WTC11 (cell line): ENCODE results near the gene ITSN1. TPM values are rescaled to one million over a fixed set of nuclear protein-coding genes. Genes with fewer than 3 reads are reported as not detected.

ENCODE experiments used
- ATAC-seq: fragments of 200-7000 bp; cut with Tn5 transposase; 2 replicates; pipeline ENCODE4 v1.10.0; 2021; ENCODE audit warnings: mild to moderate bottlenecking, moderate library complexity
- CTCF ChIA-PET: fragments of 300-600 bp; sonication (Branson Sonifier 250); formaldehyde crosslinking; loops from one replicate; lab custom pipeline; 2021; ENCODE audit warnings: antibody characterized with exemption; lab: Charles Lee
- POLR2A ChIA-PET: fragments of 350-600 bp; sonication (Branson Sonifier 250); formaldehyde crosslinking; loops from one replicate; lab custom pipeline; 2021; ENCODE audit warnings: antibody characterized with exemption; lab: Charles Lee
- DNase-seq: peaks from one replicate; pipeline ENCODE4 v3.0.0; 2021; ENCODE audit warnings: low spot score
- H3K27ac Mint-ChIP-seq: 2 replicates; pipeline ENCODE4 v1.8.0; 2021; ENCODE audit warnings: mixed read lengths
- H3K27me3 Mint-ChIP-seq: 2 replicates; pipeline ENCODE4 v1.8.0; 2021; ENCODE audit warnings: low read depth, mild to moderate bottlenecking, moderate library complexity, mixed read lengths
- H3K36me3 Mint-ChIP-seq: 2 replicates; pipeline ENCODE4 v1.8.0; 2021; ENCODE audit warnings: mixed read lengths
- H3K4me1 Mint-ChIP-seq: 2 replicates; pipeline ENCODE4 v1.8.0; 2022; ENCODE audit warnings: mixed read lengths
- H3K4me3 Mint-ChIP-seq: 2 replicates; pipeline ENCODE4 v1.8.0; 2021; ENCODE audit warnings: mild to moderate bottlenecking, moderate library complexity, mixed read lengths
- H3K9me3 Mint-ChIP-seq: 2 replicates; pipeline ENCODE4 v1.8.0; 2021; ENCODE audit warnings: mixed read lengths
- AR ChIP-seq: fragments of 250-450 bp; sonication (Bioruptor Pico); IDR thresholded peaks from 2 replicates; pipeline ENCODE4 v1.9.0; 2021; ENCODE audit warnings: mild to moderate bottlenecking
- CBFB ChIP-seq: sonication (generic); formaldehyde crosslinking; IDR thresholded peaks from 2 replicates; pipeline ENCODE4 v1.8.1; 2022; ENCODE audit warnings: mild to moderate bottlenecking, low read depth, missing genetic modification reagents
- ELF4 ChIP-seq: sonication (generic); formaldehyde crosslinking; IDR thresholded peaks from 2 replicates; pipeline ENCODE4 v1.8.1; 2022; ENCODE audit warnings: low read depth, mild to moderate bottlenecking, moderate library complexity, missing genetic modification reagents
- ESRRA ChIP-seq: sonication (generic); formaldehyde crosslinking; IDR thresholded peaks from 2 replicates; pipeline ENCODE4 v1.8.1; 2022; ENCODE audit warnings: mild to moderate bottlenecking, missing genetic modification reagents, borderline replicate concordance
- FOXP4 ChIP-seq: sonication (generic); formaldehyde crosslinking; IDR thresholded peaks from 2 replicates; pipeline ENCODE4 v1.8.0; 2022; ENCODE audit warnings: mild to moderate bottlenecking, missing genetic modification reagents
- GRHL2 ChIP-seq: fragments of 250-450 bp; sonication (Bioruptor Pico); IDR thresholded peaks from 2 replicates; pipeline ENCODE4 v1.8.0; 2022; ENCODE audit warnings: mild to moderate bottlenecking, moderate library complexity; ENCODE audit not compliant: insufficient replicate concordance, severe bottlenecking
- GTF2I ChIP-seq: fragments of 250-450 bp; sonication (Bioruptor Pico); conservative IDR thresholded peaks from 2 replicates; pipeline ENCODE4 v1.4.0; 2021; ENCODE audit warnings: mild to moderate bottlenecking
- HMGXB4 ChIP-seq: sonication (generic); formaldehyde crosslinking; IDR thresholded peaks from 2 replicates; pipeline ENCODE4 v1.8.1; 2023; ENCODE audit warnings: mild to moderate bottlenecking, moderate library complexity, missing genetic modification reagents
- KAT7 ChIP-seq: sonication (generic); formaldehyde crosslinking; IDR thresholded peaks from 2 replicates; pipeline ENCODE4 v1.8.1; 2023; ENCODE audit warnings: missing genetic modification reagents, mild to moderate bottlenecking, borderline replicate concordance
- NFE2L1 ChIP-seq: sonication (generic); formaldehyde crosslinking; IDR thresholded peaks from 2 replicates; pipeline ENCODE4 v1.8.1; 2023; ENCODE audit warnings: missing genetic modification reagents
- NR2C2 ChIP-seq: sonication (generic); formaldehyde crosslinking; IDR thresholded peaks from 2 replicates; pipeline ENCODE4 v1.8.0; 2022; ENCODE audit warnings: mild to moderate bottlenecking, missing genetic modification reagents
- SMAD4 ChIP-seq: sonication (generic); formaldehyde crosslinking; IDR thresholded peaks from 2 replicates; pipeline ENCODE4 v1.8.0; 2022; ENCODE audit warnings: mild to moderate bottlenecking, missing genetic modification reagents
- ZMAT4 ChIP-seq: fragments of 250-450 bp; sonication (Bioruptor Pico); IDR thresholded peaks from 2 replicates; pipeline ENCODE4 v1.9.0; 2021; ENCODE audit warnings: mild to moderate bottlenecking
- ZNF121 ChIP-seq: sonication (generic); formaldehyde crosslinking; IDR thresholded peaks from 2 replicates; pipeline ENCODE4 v1.8.0; 2023; ENCODE audit warnings: missing genetic modification reagents
- ZNF232 ChIP-seq: sonication (generic); formaldehyde crosslinking; IDR thresholded peaks from 2 replicates; pipeline ENCODE4 v1.8.0; 2022; ENCODE audit warnings: mild to moderate bottlenecking, missing genetic modification reagents
- ZNF263 ChIP-seq: sonication (generic); formaldehyde crosslinking; IDR thresholded peaks from 2 replicates; pipeline ENCODE4 v1.8.1; 2022; ENCODE audit warnings: low read depth, mild to moderate bottlenecking, moderate library complexity, missing genetic modification reagents
- ZNF281 ChIP-seq: sonication (generic); formaldehyde crosslinking; IDR thresholded peaks from 2 replicates; pipeline ENCODE4 v1.8.0; 2023; ENCODE audit warnings: mild to moderate bottlenecking, missing genetic modification reagents
- total RNA-seq: library from RNA; stranded (reverse); gene quantifications from 3 replicates; pipeline ENCODE4 v1.2.3, GENCODE V29; 2021

Gene ITSN1
- total RNA-seq, 1 experiment from 2014 or later: 69.6 TPM

- Mint-ChIP-seq H3K4me1 (no peaks in the 10 kb centered on the region), H3K9me3 (peaks cover 12% of the 10 kb centered on the region), H3K27ac (peak overlapping the region; percentile 6; the same call in 1 of the 2 replicates), H3K27me3 (no peaks in the 10 kb centered on the region), H3K36me3 (peaks cover 66% of the 10 kb centered on the region), H3K4me3 (no peak overlapping the region)
- ChIA-PET CTCF (no interaction called here), POLR2A (no interaction called here)
- ATAC-seq: no peak
- DNase-seq: no peak
- TF ChIP-seq KAT7 (CRISPR knock-in tag): no peak
- TF ChIP-seq NFE2L1 (CRISPR knock-in tag): no peak
- no peak for TF ChIP-seq ZNF232
- TF ChIP-seq CBFB (CRISPR knock-in tag): no peak
- no peak for TF ChIP-seq ZNF263 (CRISPR knock-in tag)
- TF ChIP-seq ZMAT4 (CRISPR knock-in tag): no peak
- no peak for TF ChIP-seq SMAD4 (CRISPR knock-in tag)
- TF ChIP-seq FOXP4: no peak
- no peak for TF ChIP-seq ZNF121 (CRISPR knock-in tag)
- no peak for TF ChIP-seq ZNF281 (CRISPR knock-in tag)
- no peak for TF ChIP-seq HMGXB4 (CRISPR knock-in tag)
- no peak for TF ChIP-seq ESRRA (CRISPR knock-in tag)
- TF ChIP-seq ELF4 (CRISPR knock-in tag): no peak
- no peak for TF ChIP-seq GRHL2
- no peak for TF ChIP-seq AR (CRISPR knock-in tag)
- no peak for TF ChIP-seq GTF2I (CRISPR knock-in tag)
- TF ChIP-seq NR2C2 (CRISPR knock-in tag): no peak
Observed at GRCh38 chr21:33775100-33775828, 133.0 kb downstream of the ITSN1 start.
